Measurements from ENCODE around the gene RBM15B. TPM values are rescaled to one million over a fixed set of nuclear protein-coding genes. Genes with fewer than 3 reads are reported as not detected.

Gene RBM15B
- total and polyA plus RNA-seq, 2 experiments from 2014 or later = 16.3 to 57.9 TPM

GRCh38 chr3:51392355-51393133, 1.5 kb downstream of the RBM15B start (continued):
- TF ChIP-seq ZNF462 (CRISPR knock-in tag; IDR thresholded peaks at IDR 0.05) = no peak

DNA sequence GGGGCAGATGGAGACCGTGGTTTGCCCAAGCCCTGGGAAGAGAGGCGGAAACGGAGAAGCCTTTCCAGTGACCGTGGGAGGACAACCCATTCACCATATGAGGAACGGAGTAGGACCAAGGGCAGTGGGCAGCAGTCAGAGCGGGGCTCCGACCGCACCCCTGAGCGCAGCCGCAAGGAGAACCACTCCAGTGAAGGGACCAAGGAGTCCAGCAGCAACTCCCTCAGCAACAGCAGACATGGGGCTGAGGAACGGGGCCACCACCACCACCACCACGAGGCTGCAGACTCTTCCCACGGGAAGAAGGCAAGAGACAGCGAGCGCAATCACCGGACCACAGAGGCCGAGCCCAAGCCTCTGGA, 2.0 kb downstream of the RBM15B start:
- H3K27ac Mint-ChIP-seq = no peak overlapping the region; the same call in none of the 2 replicates
- Histone ChIP-seq H3K4me3 (peak overlapping the region; percentile 82), H3K9me2 (ENCODE audit: insufficient read depth) (no peaks in the 10 kb centered on the region), H3K27ac (ENCODE audit: low read depth) (no peak overlapping the region), H2AFZ (no peak overlapping the region), H3F3A (replicated peaks; ENCODE audit: low read depth) (peaks cover 32% of the 10 kb centered on the region), H4K20me1 (replicated peaks; ENCODE audit: insufficient read depth) (peaks cover 33% of the 10 kb centered on the region), H3K27me3 (ENCODE audit: insufficient read depth) (no peaks in the 10 kb centered on the region), H3K4me2 (peak overlapping the region; percentile 91), H3K79me2 (replicated peaks; ENCODE audit: insufficient read depth) (peaks cover 46% of the 10 kb centered on the region), H3K4me1 (ENCODE audit: insufficient read depth) (peaks cover 16% of the 10 kb centered on the region), H3K36me3 (ENCODE audit: insufficient read depth) (peaks cover 28% of the 10 kb centered on the region)
- no peak for ATAC-seq
- H3K9me3 Mint-ChIP-seq = peaks cover 20% of the 10 kb centered on the region; the same call in 2 of the 3 replicates
- peaks cover 83% of the 10 kb centered on the region for H3K36me3 Mint-ChIP-seq (ENCODE audit: low read depth)
- peak overlapping the region; percentile 85 for H3K4me3 Mint-ChIP-seq
- H3K27me3 Mint-ChIP-seq (ENCODE audit: insufficient read depth, low read depth, poor library complexity) = peaks cover 18% of the 10 kb centered on the region
- peaks cover 44% of the 10 kb centered on the region for H3K4me1 Mint-ChIP-seq
- no peak for DNase-seq (ENCODE audit: low spot score)
- TF ChIP-seq JUNB (IDR thresholded peaks at IDR 0.05; ENCODE audit: unreplicated experiment) (no peak), POLR2AphosphoS5 (IDR thresholded peaks at IDR 0.05; ENCODE audit: low read depth) (no peak), ZNF462 (CRISPR knock-in tag; IDR thresholded peaks at IDR 0.05) (no peak), CREB1 (CRISPR knock-in tag; IDR thresholded peaks at IDR 0.05; ENCODE audit: low read depth) (no peak), EZH2 (IDR thresholded peaks at IDR 0.05; ENCODE audit: low read depth, unreplicated experiment) (no peak), STAT1 (IDR thresholded peaks at IDR 0.05; ENCODE audit: unreplicated experiment) (no peak), ZNF114 (CRISPR knock-in tag; IDR thresholded peaks at IDR 0.05) (no peak)
